ENCODE measurements around the gene CCNYL1.

CCNYL1 gene

DNA sequence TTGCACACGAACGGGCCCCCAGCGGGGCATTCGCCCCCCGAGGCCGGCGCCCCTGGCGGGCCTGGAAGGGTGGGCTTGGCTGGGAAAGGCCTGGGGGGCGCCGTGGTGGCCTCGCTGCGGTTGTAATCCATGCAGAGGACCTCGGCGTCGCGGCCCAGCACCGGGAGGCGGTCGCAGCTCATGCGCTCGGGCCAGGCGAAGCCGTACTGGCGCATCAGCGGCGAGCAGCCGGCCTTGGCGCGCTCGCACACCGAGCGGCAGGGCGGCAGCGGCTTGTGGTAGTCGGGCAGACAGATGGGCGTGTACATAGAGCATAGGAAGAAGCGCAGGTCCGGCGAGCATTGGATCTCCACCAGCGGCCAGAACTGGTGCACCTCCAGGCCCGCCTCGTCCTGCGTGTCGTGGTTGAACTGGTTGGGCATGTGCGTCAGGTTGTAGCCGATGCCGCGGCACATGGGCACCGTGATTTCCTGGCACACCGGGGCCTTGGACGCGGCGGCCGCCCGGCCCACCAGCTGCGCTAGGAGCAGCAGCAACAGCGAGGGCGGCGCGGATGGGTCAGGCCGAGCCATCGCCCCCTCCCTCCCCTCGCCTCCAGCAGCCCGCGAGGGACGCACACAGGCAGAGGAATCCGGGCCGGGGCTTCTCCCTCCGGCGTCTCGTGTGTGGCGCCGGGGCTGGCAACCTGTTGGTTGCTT is 56.9 kb downstream of the CCNYL1 start:
- DNase-seq: peak in 3 of 6 experiments; percentile 13 to 30 (median 27)

DNA sequence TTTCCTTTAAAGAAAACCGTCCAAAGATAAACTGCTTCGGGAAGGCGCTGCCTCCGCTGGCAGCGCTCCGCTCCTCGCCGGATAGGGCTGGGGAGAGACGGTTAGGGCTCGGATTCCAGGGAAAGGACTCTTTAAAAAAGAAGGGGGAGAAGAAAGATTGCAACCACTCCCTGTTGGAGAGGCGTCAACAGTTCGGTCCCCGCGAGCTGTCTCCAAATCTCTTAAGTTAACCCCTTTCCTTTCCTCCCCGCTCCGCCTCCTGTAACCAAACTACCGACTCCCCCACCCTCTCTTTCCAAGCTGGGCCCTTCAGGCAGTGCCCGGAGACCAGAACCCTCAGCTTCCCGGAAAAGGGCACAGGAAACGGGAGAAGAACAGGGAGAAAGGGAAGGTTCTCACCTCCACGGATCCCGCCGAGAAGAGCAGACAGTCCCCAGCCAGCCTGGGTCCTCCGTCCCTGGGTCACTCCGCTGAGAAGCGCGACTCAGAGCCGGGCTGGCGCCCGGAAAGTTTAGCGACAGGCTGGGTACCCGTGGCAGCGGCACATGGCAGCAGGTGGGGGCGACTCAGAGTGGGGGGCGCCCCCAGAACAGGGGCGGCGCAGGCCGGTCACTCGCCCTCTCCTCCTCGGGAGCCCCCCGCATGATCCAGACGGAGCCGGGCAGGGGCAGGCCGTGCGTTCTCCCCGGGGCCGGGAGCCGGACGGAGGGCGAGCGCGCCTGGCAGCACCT is 57.6 kb downstream of the CCNYL1 start:
- peak in 2 of 6 experiments; percentile 28 to 39 for DNase-seq

GRCh38 chr2:207770602-207771404 is 59.4 kb downstream of the CCNYL1 start:
- peak in 2 of 6 experiments; percentile 5 to 14 for DNase-seq

- DNase-seq: no peak
Measured at GRCh38 chr2:207771421-207771820, 60.0 kb downstream of the CCNYL1 start.

DNA sequence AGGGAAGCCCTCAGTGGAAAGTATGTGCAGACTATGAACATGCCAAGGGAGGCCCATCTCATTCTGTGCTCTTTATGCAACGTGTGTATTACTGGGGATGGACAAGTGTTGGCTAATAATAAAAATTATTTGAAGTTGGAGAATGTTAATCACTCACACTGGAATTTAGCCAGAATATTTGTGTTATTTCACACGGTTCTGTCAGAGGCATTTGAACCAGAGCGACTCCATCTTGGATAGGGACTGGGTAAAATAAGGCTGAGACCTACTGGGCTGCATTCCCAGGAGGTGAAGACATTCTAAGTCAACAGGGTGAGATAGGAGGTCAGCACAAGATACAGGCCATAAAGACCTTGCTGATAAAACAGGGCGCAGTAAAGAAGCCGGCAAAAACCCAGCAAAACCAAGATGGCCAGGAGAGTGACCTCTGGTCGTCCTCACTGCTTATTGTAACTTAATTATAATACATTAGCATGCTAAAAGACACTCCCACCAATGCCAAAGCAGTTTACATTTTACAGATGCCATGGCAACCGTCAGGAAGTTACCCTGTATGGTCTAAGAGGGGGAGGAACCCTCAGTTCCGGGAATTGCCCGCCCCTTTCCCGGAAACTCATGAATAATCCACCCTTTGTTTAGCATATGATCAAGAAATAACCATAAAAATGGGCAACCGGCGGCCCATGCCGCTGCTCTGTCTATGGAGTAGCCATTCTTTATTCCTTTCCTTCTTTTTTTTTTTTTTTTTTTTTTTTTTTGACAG is 60.8 kb downstream of the CCNYL1 start:
- no peak for DNase-seq

DNA sequence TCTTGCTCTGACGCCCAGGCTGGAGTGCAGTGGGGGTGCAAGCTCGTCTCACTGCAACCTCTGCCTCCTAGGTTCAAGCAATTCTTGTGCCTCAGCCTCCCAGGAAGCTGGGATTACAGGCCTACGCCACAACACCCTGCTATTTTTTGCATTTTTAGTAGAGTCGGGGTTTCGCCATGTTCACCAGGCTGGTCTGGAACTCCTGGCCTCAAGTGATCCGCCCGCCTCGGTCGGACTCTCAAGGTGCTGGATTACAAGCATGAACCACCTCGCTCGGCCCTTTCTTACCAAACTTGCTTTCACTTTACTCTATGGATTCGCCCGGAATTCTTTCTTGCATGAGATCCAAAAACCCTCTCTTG is 61.4 kb downstream of the CCNYL1 start:
- DNase-seq: no peak

GRCh38 chr2:207775473-207775872 is 64.0 kb downstream of the CCNYL1 start:
- no peak for DNase-seq

DNA sequence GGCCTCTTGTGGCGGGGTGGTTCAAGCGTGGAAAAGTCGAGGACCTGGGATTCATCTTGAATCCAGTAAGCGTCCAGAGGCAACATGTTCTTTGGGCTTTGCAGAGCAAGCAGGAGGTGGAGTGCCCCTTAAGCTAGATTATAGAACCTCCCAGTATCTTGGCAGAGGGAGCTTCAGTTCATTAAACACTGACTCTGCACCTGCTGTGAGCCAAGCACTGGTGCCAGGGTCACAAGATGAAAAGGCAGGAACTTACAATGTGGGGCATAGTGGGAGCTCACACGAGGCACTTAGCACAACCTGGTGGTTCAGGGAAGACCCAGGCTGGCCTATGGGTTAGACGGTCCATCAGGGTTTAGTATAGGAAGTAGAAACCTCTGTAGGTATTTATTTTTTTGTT is 65.7 kb downstream of the CCNYL1 start:
- no peak for DNase-seq

DNA sequence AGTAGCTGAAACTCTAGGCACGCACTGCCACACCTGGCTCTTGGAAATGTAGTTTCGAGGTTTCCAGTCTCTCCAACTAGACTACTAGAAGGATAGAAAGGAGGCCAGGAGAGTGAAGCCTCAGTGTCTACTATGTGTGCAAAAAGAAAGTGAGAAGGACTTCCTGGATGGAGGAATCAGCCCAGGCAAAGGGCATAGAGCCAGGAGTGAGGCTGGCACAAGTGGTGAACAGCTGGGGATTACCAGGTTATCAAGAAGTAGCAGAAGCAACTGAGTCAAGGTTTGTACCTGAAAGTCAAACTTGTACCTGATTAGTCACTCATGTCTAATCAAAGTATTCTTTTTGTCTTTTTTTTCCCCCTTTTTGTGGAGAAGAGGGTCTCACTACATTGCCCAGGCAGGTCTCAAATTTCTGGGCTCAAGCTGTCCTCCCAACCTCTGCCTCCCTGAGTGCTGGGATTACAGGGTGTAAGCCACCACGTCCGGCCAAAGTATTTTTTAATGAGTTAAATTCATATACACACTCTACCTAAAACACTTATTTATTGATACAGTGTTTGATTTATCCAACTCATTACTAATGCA is 67.0 kb downstream of the CCNYL1 start:
- DNase-seq: no peak

- no peak for DNase-seq
Measured at GRCh38 chr2:207779523-207779922, 68.1 kb downstream of the CCNYL1 start.

GRCh38 chr2:207782238-207783030 is 71.0 kb downstream of the CCNYL1 start:
- DNase-seq: no peak

DNA sequence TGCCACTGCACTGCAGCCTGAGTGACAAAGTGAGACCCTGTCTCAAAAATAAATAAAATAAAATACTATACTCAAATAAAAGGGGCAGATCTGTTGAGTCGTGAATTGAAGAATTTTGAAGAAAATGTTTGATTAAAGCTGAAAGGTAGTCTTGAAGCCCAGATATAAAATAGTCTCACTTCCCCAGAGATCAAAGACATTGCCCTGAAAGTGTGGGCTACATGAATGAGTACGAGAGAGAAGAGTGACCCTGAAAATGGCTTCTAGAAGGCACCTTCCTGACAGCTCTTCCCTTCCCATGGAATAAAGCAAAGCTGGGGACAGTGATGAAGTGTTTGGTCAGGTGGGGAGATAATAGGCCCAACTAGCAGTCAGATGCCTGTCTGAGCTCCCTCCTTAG is 72.1 kb downstream of the CCNYL1 start:
- no peak for DNase-seq

DNA sequence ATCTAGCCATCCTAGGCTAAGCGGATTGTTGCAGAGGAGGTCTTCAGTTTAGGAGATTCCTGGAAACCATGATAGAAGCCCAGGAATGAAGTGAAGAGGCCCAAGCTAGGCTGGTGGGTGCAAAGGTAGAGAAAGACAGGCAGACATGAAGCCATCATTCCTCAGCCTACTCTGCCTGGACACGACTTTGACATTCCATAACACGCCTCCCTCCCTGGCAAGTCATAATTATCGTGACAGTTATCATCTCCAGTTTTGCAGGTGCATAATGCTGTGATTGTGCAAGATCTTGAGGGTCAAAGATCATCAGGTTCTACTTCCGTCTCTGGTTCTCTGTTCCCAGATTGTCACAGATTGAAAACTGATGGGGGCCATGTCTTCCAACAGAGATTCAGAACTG is 73.5 kb downstream of the CCNYL1 start:
- no peak for DNase-seq

DNA sequence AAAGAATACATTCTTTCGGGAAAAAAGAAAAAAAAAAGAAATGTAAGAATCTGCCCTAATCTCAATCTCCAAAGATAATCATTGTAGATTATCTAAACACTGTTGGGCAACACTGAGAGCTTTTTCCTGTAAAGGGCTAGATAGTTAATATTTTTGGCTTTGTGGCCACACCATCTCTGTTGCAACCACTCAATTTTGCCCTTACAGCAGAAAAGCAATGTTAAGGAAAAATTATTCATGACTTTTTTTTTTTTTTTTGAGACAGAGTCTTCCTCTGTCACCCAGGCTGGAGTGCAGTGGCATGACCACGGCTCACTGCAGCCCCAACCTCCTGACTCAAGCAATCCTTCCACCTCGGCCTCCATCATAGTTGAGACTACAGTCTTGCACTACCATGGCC is 75.6 kb downstream of the CCNYL1 start:
- DNase-seq: no peak

- no peak for DNase-seq
Measured at GRCh38 chr2:207787800-207788199, 76.4 kb downstream of the CCNYL1 start.

GRCh38 chr2:207790898-207791297 is 79.5 kb downstream of the CCNYL1 start:
- DNase-seq: no peak

DNA sequence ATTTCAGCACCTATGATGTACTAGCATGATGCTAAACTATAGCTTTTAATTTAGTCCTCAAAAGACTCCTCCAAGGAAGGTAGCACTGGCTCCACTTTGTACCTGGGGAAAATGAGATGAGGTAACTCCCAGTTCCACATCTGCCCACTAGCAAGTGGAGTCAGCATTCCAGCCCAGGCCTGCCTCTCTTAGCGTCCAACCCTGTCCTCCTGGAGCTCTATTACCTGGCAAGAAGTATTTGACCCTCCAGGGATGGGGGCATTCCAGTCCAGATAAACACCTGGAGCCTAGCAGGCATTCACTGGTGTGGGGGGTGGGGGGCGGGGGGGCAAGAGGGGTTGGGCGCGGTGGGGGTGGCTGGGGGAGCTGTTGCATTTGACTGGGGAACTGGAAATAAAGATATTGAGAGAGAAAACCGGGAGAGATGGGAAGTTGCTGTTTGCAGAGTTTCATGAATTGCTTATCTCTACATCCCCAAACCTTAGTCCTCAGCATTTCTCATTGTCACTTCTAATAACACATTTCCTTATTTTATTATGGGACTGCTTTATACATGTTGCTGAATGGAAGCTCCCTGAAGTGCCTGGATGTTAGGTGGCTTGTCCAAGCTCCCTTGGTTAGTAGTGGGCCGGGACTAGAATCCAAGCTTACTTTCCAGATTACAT is 80.3 kb downstream of the CCNYL1 start:
- no peak for DNase-seq

GRCh38 chr2:207792244-207792785 is 80.9 kb downstream of the CCNYL1 start:
- no peak for DNase-seq

GRCh38 chr2:207796585-207797350 is 85.3 kb downstream of the CCNYL1 start:
- DNase-seq: no peak

- no peak for DNase-seq
Measured at GRCh38 chr2:207801259-207801658, 89.8 kb downstream of the CCNYL1 start.
